ENCODE measurements around the gene CTIF. TPM values are rescaled to one million over a fixed set of nuclear protein-coding genes. Genes with fewer than 3 reads are reported as not detected.

CTIF gene
- total RNA-seq, 1 experiment from 2014 or later: 5.8 TPM

GRCh38 chr18:48781988-48782363 lies 243.1 kb downstream of the CTIF start:
- Histone ChIP-seq H3K9ac (ENCODE audit: low read length) (no peak overlapping the region), H3K4me3 (ENCODE audit: low read length) (no peak overlapping the region), H3K9me3 (ENCODE audit: low read length) (no peaks in the 10 kb centered on the region), H3K4me2 (ENCODE audit: low read length) (no peak overlapping the region), H3K79me2 (ENCODE audit: low read length) (no peaks in the 10 kb centered on the region), H3F3A (ENCODE audit: low read length, unreplicated experiment) (no peaks in the 10 kb centered on the region), H2AFZ (ENCODE audit: low read length) (no peak overlapping the region), H3K9me2 (replicated peaks; ENCODE audit: low read length) (no peaks in the 10 kb centered on the region), H3K27ac (ENCODE audit: low read length) (no peak overlapping the region), H3K27me3 (ENCODE audit: low read length) (no peaks in the 10 kb centered on the region), H4K20me1 (ENCODE audit: low read length) (no peaks in the 10 kb centered on the region), H3K36me3 (ENCODE audit: low read depth, low read length) (no peaks in the 10 kb centered on the region), H3K4me1 (ENCODE audit: insufficient read depth, low read length) (no peaks in the 10 kb centered on the region)
- no TSS peak for BruUV-seq (replicated peaks)
- CTCF ChIA-PET: no interaction called here
- DNase-seq: no peak
- intact Hi-C loops (cut with micrococcal nuclease): no loop called here
- ATAC-seq: no peak
- POLR2A ChIA-PET (ENCODE audit: unreplicated experiment): no interaction called here
- no peak for TF ChIP-seq EZH2 (IDR thresholded peaks at IDR 0.05; ENCODE audit: low read length, unreplicated experiment)

DNA sequence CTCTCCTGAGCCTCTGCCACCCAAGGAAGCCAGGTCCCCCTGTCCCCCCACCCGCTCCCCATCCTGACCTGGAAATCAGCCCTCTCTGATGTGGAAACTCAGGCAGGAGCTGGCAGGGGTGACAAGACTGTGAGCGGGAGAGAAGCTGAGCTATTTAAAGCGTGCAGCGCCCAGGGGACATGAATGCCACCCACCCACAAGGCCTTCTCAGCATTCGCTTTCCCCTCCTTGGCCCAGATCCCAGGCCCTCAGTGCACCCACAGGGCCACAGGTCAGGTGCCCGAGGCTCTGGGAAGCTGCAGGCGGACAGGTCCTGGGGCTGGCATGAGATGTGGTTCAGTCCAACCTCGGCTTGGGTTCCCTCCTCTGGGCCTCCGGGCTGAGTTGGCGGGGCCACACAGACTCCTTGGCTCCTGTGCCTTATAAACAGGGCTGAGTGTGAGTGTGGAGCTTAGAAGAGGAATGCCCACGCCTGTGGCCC lies 243.6 kb downstream of the CTIF start:
- DNase-seq (no peak), ATAC-seq (no peak)
- H3K4me3 ChIP-seq (ENCODE audit: low read length): no peak overlapping the region
- H3F3A ChIP-seq (ENCODE audit: low read length, unreplicated experiment): no peaks in the 10 kb centered on the region
- H2AFZ ChIP-seq (ENCODE audit: low read length): no peak overlapping the region
- no peaks in the 10 kb centered on the region for H3K27me3 ChIP-seq (ENCODE audit: low read length)
- TF ChIP-seq EZH2 (IDR thresholded peaks at IDR 0.05; ENCODE audit: low read length, unreplicated experiment) (no peak), EZH2phosphoT487 (IDR thresholded peaks at IDR 0.05; ENCODE audit: borderline replicate concordance, low read length) (no peak)
- TF ChIP-seq, protein P1, sequence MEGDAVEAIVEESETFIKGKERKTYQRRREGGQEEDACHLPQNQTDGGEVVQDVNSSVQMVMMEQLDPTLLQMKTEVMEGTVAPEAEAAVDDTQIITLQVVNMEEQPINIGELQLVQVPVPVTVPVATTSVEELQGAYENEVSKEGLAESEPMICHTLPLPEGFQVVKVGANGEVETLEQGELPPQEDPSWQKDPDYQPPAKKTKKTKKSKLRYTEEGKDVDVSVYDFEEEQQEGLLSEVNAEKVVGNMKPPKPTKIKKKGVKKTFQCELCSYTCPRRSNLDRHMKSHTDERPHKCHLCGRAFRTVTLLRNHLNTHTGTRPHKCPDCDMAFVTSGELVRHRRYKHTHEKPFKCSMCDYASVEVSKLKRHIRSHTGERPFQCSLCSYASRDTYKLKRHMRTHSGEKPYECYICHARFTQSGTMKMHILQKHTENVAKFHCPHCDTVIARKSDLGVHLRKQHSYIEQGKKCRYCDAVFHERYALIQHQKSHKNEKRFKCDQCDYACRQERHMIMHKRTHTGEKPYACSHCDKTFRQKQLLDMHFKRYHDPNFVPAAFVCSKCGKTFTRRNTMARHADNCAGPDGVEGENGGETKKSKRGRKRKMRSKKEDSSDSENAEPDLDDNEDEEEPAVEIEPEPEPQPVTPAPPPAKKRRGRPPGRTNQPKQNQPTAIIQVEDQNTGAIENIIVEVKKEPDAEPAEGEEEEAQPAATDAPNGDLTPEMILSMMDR (conservative IDR thresholded peaks at IDR 0.05; ENCODE audit: low read depth, low read length): no peak
- POLR2A ChIA-PET (ENCODE audit: unreplicated experiment): no interaction called here
- CTCF ChIA-PET: no interaction called here
- no peaks in the 10 kb centered on the region for H4K20me1 ChIP-seq (ENCODE audit: low read length)
- H3K4me1 ChIP-seq (ENCODE audit: insufficient read depth, low read length): no peaks in the 10 kb centered on the region
- intact Hi-C loops (cut with micrococcal nuclease): no loop called here
- H3K4me2 ChIP-seq (ENCODE audit: low read length): no peak overlapping the region
- no peak overlapping the region for H3K27ac ChIP-seq (ENCODE audit: low read length)
- H3K9me2 ChIP-seq (replicated peaks; ENCODE audit: low read length): no peaks in the 10 kb centered on the region
- H3K9me3 ChIP-seq (ENCODE audit: low read length): no peaks in the 10 kb centered on the region
- H3K36me3 ChIP-seq (ENCODE audit: low read depth, low read length): no peaks in the 10 kb centered on the region
- no peaks in the 10 kb centered on the region for H3K79me2 ChIP-seq (ENCODE audit: low read length)
- H3K9ac ChIP-seq (ENCODE audit: low read length): no peak overlapping the region
- no TSS peak for BruUV-seq (replicated peaks)

GRCh38 chr18:48783616-48784520 lies 245.0 kb downstream of the CTIF start:
- intact Hi-C loops (cut with micrococcal nuclease): no loop called here
- no TSS peak for BruUV-seq (replicated peaks)
- ATAC-seq (no peak), DNase-seq (no peak)
- no peaks in the 10 kb centered on the region for H4K20me1 ChIP-seq (ENCODE audit: low read length)
- H3K36me3 ChIP-seq (ENCODE audit: low read depth, low read length): no peaks in the 10 kb centered on the region
- no peaks in the 10 kb centered on the region for H3K9me3 ChIP-seq (ENCODE audit: low read length)
- H3F3A ChIP-seq (ENCODE audit: low read length, unreplicated experiment): no peaks in the 10 kb centered on the region
- no peaks in the 10 kb centered on the region for H3K79me2 ChIP-seq (ENCODE audit: low read length)
- CTCF ChIA-PET: no interaction called here
- H3K9me2 ChIP-seq (replicated peaks; ENCODE audit: low read length): no peaks in the 10 kb centered on the region
- no peak overlapping the region for H3K27ac ChIP-seq (ENCODE audit: low read length)
- H2AFZ ChIP-seq (ENCODE audit: low read length): no peak overlapping the region
- TF ChIP-seq EZH2 (IDR thresholded peaks at IDR 0.05; ENCODE audit: low read length, unreplicated experiment): no peak
- TF ChIP-seq, protein P1 (conservative IDR thresholded peaks at IDR 0.05; ENCODE audit: low read depth, low read length): no peak
- no peak for TF ChIP-seq EZH2phosphoT487 (IDR thresholded peaks at IDR 0.05; ENCODE audit: borderline replicate concordance, low read length)
- no peaks in the 10 kb centered on the region for H3K27me3 ChIP-seq (ENCODE audit: low read length)
- POLR2A ChIA-PET (ENCODE audit: unreplicated experiment): no interaction called here
- no peak overlapping the region for H3K9ac ChIP-seq (ENCODE audit: low read length)
- no peak overlapping the region for H3K4me2 ChIP-seq (ENCODE audit: low read length)
- no peak overlapping the region for H3K4me3 ChIP-seq (ENCODE audit: low read length)
- no peaks in the 10 kb centered on the region for H3K4me1 ChIP-seq (ENCODE audit: insufficient read depth, low read length)
